ENCODE measurements around the gene CREB3L4.

Gene CREB3L4
- total RNA-seq = 2.3 to 5.4 (median 2.6) reads per million in 3 donors

- no peaks in the 10 kb centered on the region for H3K9me3 ChIP-seq (ENCODE audit: control insufficient read depth, low read length)
- peak within 1 kb of the TSS; percentile 78 for H3K4me3 ChIP-seq (ENCODE audit: insufficient read depth, low read depth, low read length, poor library complexity, severe bottlenecking)
- H3K27ac ChIP-seq (ENCODE audit: insufficient read depth, low read length, poor library complexity, severe bottlenecking) = peak within 1 kb of the TSS; percentile 87
- no peaks in the 10 kb centered on the region for H3K36me3 ChIP-seq (ENCODE audit: control insufficient read depth, insufficient read depth, low read length)
- peaks cover 34% of the 10 kb centered on the region for H3K4me1 ChIP-seq (ENCODE audit: control insufficient read depth, insufficient read depth, low read length, poor library complexity, severe bottlenecking)
- DNase-seq = peak; percentile 65 to 79 (median 75)
- H3K27me3 ChIP-seq (replicated peaks; ENCODE audit: control insufficient read depth, insufficient read depth, low read length, poor library complexity, severe bottlenecking) = no peaks in the 10 kb centered on the region
These were observed at the start of gene CREB3L4 for GRCh38 chr1:153967107-153967999. Gene CREB3L4, plus strand, starts transcription at chr1:153967902. Its CDS starts 624 bp downstream, at chr1:153968526.

GRCh38 chr1:153919876-153920852 lies 47.5 kb upstream of the CREB3L4 start:
- Histone ChIP-seq H3K4me3 (ENCODE audit: insufficient read depth, low read depth, low read length, poor library complexity, severe bottlenecking) (peak overlapping the region; percentile 3), H3K27me3 (replicated peaks; ENCODE audit: control insufficient read depth, insufficient read depth, low read length, poor library complexity, severe bottlenecking) (no peaks in the 10 kb centered on the region), H3K36me3 (ENCODE audit: control insufficient read depth, insufficient read depth, low read length) (no peaks in the 10 kb centered on the region), H3K9me3 (ENCODE audit: control insufficient read depth, low read length) (no peaks in the 10 kb centered on the region), H3K27ac (ENCODE audit: insufficient read depth, low read length, poor library complexity, severe bottlenecking) (peak overlapping the region; percentile 90), H3K4me1 (ENCODE audit: control insufficient read depth, insufficient read depth, low read length, poor library complexity, severe bottlenecking) (peaks cover 37% of the 10 kb centered on the region)
- DNase-seq = no peak

GRCh38 chr1:153921080-153921802 lies 46.5 kb upstream of the CREB3L4 start:
- Histone ChIP-seq H3K4me1 (ENCODE audit: control insufficient read depth, insufficient read depth, low read length, poor library complexity, severe bottlenecking) (peaks cover 37% of the 10 kb centered on the region), H3K27me3 (replicated peaks; ENCODE audit: control insufficient read depth, insufficient read depth, low read length, poor library complexity, severe bottlenecking) (no peaks in the 10 kb centered on the region), H3K36me3 (ENCODE audit: control insufficient read depth, insufficient read depth, low read length) (no peaks in the 10 kb centered on the region), H3K9me3 (ENCODE audit: control insufficient read depth, low read length) (no peaks in the 10 kb centered on the region), H3K4me3 (ENCODE audit: insufficient read depth, low read depth, low read length, poor library complexity, severe bottlenecking) (peak overlapping the region; percentile 75), H3K27ac (ENCODE audit: insufficient read depth, low read length, poor library complexity, severe bottlenecking) (peak overlapping the region; percentile 90)
- DNase-seq = no peak

- no peaks in the 10 kb centered on the region for H3K9me3 ChIP-seq (ENCODE audit: control insufficient read depth, low read length)
- DNase-seq = no peak
- peaks cover 37% of the 10 kb centered on the region for H3K4me1 ChIP-seq (ENCODE audit: control insufficient read depth, insufficient read depth, low read length, poor library complexity, severe bottlenecking)
- H3K27ac ChIP-seq (ENCODE audit: insufficient read depth, low read length, poor library complexity, severe bottlenecking) = peak overlapping the region; percentile 90
- no peaks in the 10 kb centered on the region for H3K36me3 ChIP-seq (ENCODE audit: control insufficient read depth, insufficient read depth, low read length)
- peak overlapping the region; percentile 75 for H3K4me3 ChIP-seq (ENCODE audit: insufficient read depth, low read depth, low read length, poor library complexity, severe bottlenecking)
- no peaks in the 10 kb centered on the region for H3K27me3 ChIP-seq (replicated peaks; ENCODE audit: control insufficient read depth, insufficient read depth, low read length, poor library complexity, severe bottlenecking)
These were observed 46.0 kb upstream of the CREB3L4 start for GRCh38 chr1:153921803-153922075.

GRCh38 chr1:153922076-153922971 lies 45.4 kb upstream of the CREB3L4 start:
- Histone ChIP-seq H3K9me3 (ENCODE audit: control insufficient read depth, low read length) (no peaks in the 10 kb centered on the region), H3K4me1 (ENCODE audit: control insufficient read depth, insufficient read depth, low read length, poor library complexity, severe bottlenecking) (peaks cover 37% of the 10 kb centered on the region), H3K4me3 (ENCODE audit: insufficient read depth, low read depth, low read length, poor library complexity, severe bottlenecking) (peak overlapping the region; percentile 75), H3K27ac (ENCODE audit: insufficient read depth, low read length, poor library complexity, severe bottlenecking) (peak overlapping the region; percentile 90), H3K36me3 (ENCODE audit: control insufficient read depth, insufficient read depth, low read length) (no peaks in the 10 kb centered on the region), H3K27me3 (replicated peaks; ENCODE audit: control insufficient read depth, insufficient read depth, low read length, poor library complexity, severe bottlenecking) (no peaks in the 10 kb centered on the region)
- peak in 1 of 3 donors; percentile 40 for DNase-seq

- no peaks in the 10 kb centered on the region for H3K9me3 ChIP-seq (ENCODE audit: control insufficient read depth, low read length)
- H3K4me1 ChIP-seq (ENCODE audit: control insufficient read depth, insufficient read depth, low read length, poor library complexity, severe bottlenecking) = peaks cover 37% of the 10 kb centered on the region
- H3K27ac ChIP-seq (ENCODE audit: insufficient read depth, low read length, poor library complexity, severe bottlenecking) = peak within 1 kb of the TSS; percentile 96
- H3K4me3 ChIP-seq (ENCODE audit: insufficient read depth, low read depth, low read length, poor library complexity, severe bottlenecking) = peak within 1 kb of the TSS; percentile 80
- H3K27me3 ChIP-seq (replicated peaks; ENCODE audit: control insufficient read depth, insufficient read depth, low read length, poor library complexity, severe bottlenecking) = no peaks in the 10 kb centered on the region
- DNase-seq = peak; percentile 98 to 99 (median 99)
- no peaks in the 10 kb centered on the region for H3K36me3 ChIP-seq (ENCODE audit: control insufficient read depth, insufficient read depth, low read length)
These were observed 44.5 kb upstream of the CREB3L4 start, which contains the start of gene GATAD2B for GRCh38 chr1:153922972-153923925. Gene GATAD2B, minus strand, starts transcription at chr1:153922972. Its CDS starts 94,625 bp downstream, at chr1:153828347.

- Histone ChIP-seq H3K36me3 (ENCODE audit: control insufficient read depth, insufficient read depth, low read length) (peaks cover 21% of the 10 kb centered on the region), H3K9me3 (ENCODE audit: control insufficient read depth, low read length) (no peaks in the 10 kb centered on the region), H3K27me3 (replicated peaks; ENCODE audit: control insufficient read depth, insufficient read depth, low read length, poor library complexity, severe bottlenecking) (no peaks in the 10 kb centered on the region), H3K27ac (ENCODE audit: insufficient read depth, low read length, poor library complexity, severe bottlenecking) (no peak overlapping the region), H3K4me1 (ENCODE audit: control insufficient read depth, insufficient read depth, low read length, poor library complexity, severe bottlenecking) (peaks cover 13% of the 10 kb centered on the region), H3K4me3 (ENCODE audit: insufficient read depth, low read depth, low read length, poor library complexity, severe bottlenecking) (no peak overlapping the region)
- no peak for DNase-seq
These were observed 41.3 kb upstream of the CREB3L4 start for GRCh38 chr1:153926405-153926804.

GRCh38 chr1:153928245-153928644 lies 39.5 kb upstream of the CREB3L4 start:
- Histone ChIP-seq H3K4me3 (ENCODE audit: insufficient read depth, low read depth, low read length, poor library complexity, severe bottlenecking) (no peak overlapping the region), H3K4me1 (ENCODE audit: control insufficient read depth, insufficient read depth, low read length, poor library complexity, severe bottlenecking) (peaks cover 7% of the 10 kb centered on the region), H3K36me3 (ENCODE audit: control insufficient read depth, insufficient read depth, low read length) (peaks cover 35% of the 10 kb centered on the region), H3K9me3 (ENCODE audit: control insufficient read depth, low read length) (no peaks in the 10 kb centered on the region), H3K27ac (ENCODE audit: insufficient read depth, low read length, poor library complexity, severe bottlenecking) (no peak overlapping the region), H3K27me3 (replicated peaks; ENCODE audit: control insufficient read depth, insufficient read depth, low read length, poor library complexity, severe bottlenecking) (no peaks in the 10 kb centered on the region)
- no peak for DNase-seq

All from effector memory CD4-positive, alpha-beta T cell (primary cell).